Activated CD4-positive, alpha-beta T cell treated with anti-CD3 and anti-CD28 coated beads, Interleukin-2, amount 10 ng/mL, durations not matched to agents 7 days and 5 days (primary cell): ENCODE results near the gene ANKRD53. TPM values are rescaled to one million over a fixed set of nuclear protein-coding genes. Genes with fewer than 3 reads are reported as not detected.

ENCODE experiments used
- CTCF ChIA-PET: fragments of 350-600 bp; sonication (Branson Sonifier 250); formaldehyde crosslinking; loops from one replicate; lab custom pipeline; 2021; ENCODE audit warnings: antibody characterized with exemption; lab: Charles Lee
- POLR2A ChIA-PET: fragments of 350-600 bp; sonication (Branson Sonifier 250); formaldehyde crosslinking; loops from one replicate; lab custom pipeline; 2021; ENCODE audit warnings: antibody characterized with exemption; lab: Charles Lee
- DNase-seq: peaks from one replicate; pipeline ENCODE4 v3.0.0-alpha.2; 2020
- H3K27ac Mint-ChIP-seq: one replicate; pipeline ENCODE4 v1.8.0; 2021; ENCODE audit warnings: mild to moderate bottlenecking, moderate library complexity, mixed read lengths
- H3K27me3 Mint-ChIP-seq: one replicate; pipeline ENCODE4 v1.8.0; 2021; ENCODE audit warnings: mixed read lengths
- H3K36me3 Mint-ChIP-seq: one replicate; pipeline ENCODE4 v1.8.0; 2021; ENCODE audit warnings: low read depth, mixed read lengths
- H3K4me1 Mint-ChIP-seq: one replicate; pipeline ENCODE4 v1.8.0; 2021; ENCODE audit warnings: mixed read lengths
- H3K4me3 Mint-ChIP-seq: one replicate; pipeline ENCODE4 v1.8.0; 2021; ENCODE audit warnings: mild to moderate bottlenecking, moderate library complexity, mixed read lengths
- H3K9me3 Mint-ChIP-seq: one replicate; pipeline ENCODE4 v1.8.0; 2021; ENCODE audit warnings: mixed read lengths
- total RNA-seq, 2 experiments: library from RNA; stranded (reverse); gene quantifications; one replicate each; pipeline ENCODE4 v1.2.3, GENCODE V29; 2021

ANKRD53 gene
- total RNA-seq, 2 experiments from 2014 or later: 0.50 TPM; not detected in 1

- Mint-ChIP-seq H3K36me3 (no peaks in the 10 kb centered on the region), H3K27me3 (peaks cover 36% of the 10 kb centered on the region), H3K4me1 (peaks cover 7% of the 10 kb centered on the region), H3K4me3 (no peak overlapping the region), H3K9me3 (no peaks in the 10 kb centered on the region), H3K27ac (no peak overlapping the region)
- POLR2A ChIA-PET: no interaction called here
- DNase-seq: no peak
- CTCF ChIA-PET: interaction anchor here (0.5 to 3.1 kb wide), 8 partner anchors 9 to 94 kb away, joined by 3 to 15 read pairs (median 4); no protein-coding TSS in a partner anchor
These were observed 14.3 kb upstream of the ANKRD53 start for GRCh38 chr2:70964133-70964532.

- no peak overlapping the region for H3K27ac Mint-ChIP-seq
These were observed 13.6 kb upstream of the ANKRD53 start for GRCh38 chr2:70964596-70965386.

GRCh38 chr2:70965506-70965905 lies 12.9 kb upstream of the ANKRD53 start:
- POLR2A ChIA-PET: no interaction called here
- CTCF ChIA-PET: interaction anchor here (0.6 to 3.1 kb wide), 9 partner anchors 10 to 155 kb away, joined by 3 to 15 read pairs (median 5); partner anchors contain the start of gene ANKRD53

More at GRCh38 chr2:70964596-70965386, 13.6 kb upstream of the ANKRD53 start:
- H3K27me3 Mint-ChIP-seq: peaks cover 40% of the 10 kb centered on the region
- H3K36me3 Mint-ChIP-seq: no peaks in the 10 kb centered on the region
- peak; percentile 83 for DNase-seq
- H3K4me1 Mint-ChIP-seq: peaks cover 7% of the 10 kb centered on the region
- no peaks in the 10 kb centered on the region for H3K9me3 Mint-ChIP-seq
- peak overlapping the region; percentile 83 for H3K4me3 Mint-ChIP-seq
- ChIA-PET POLR2A (no interaction called here), CTCF (interaction anchor here (0.5 to 3.1 kb wide), 10 partner anchors 10 to 94 kb away, joined by 3 to 15 read pairs (median 4); partner anchors contain the start of gene ANKRD53)

GRCh38 chr2:70966681-70967080 lies 11.7 kb upstream of the ANKRD53 start:
- H3K27me3 Mint-ChIP-seq: peaks cover 52% of the 10 kb centered on the region
- peaks cover 7% of the 10 kb centered on the region for H3K4me1 Mint-ChIP-seq
- H3K4me3 Mint-ChIP-seq: no peak overlapping the region
- no peaks in the 10 kb centered on the region for H3K9me3 Mint-ChIP-seq
- H3K36me3 Mint-ChIP-seq: no peaks in the 10 kb centered on the region
- ChIA-PET CTCF (interaction anchor here (0.6 to 3.1 kb wide), 8 partner anchors 12 to 600 kb away, joined by 3 to 11 read pairs (median 4); partner anchors contain the start of gene ANKRD53), POLR2A (interaction anchor here (0.7 kb wide), 1 partner anchor 17 kb away, joined by 3 read pairs; no protein-coding TSS in a partner anchor)
- no peak overlapping the region for H3K27ac Mint-ChIP-seq
- no peak for DNase-seq

More at GRCh38 chr2:70965506-70965905, 12.9 kb upstream of the ANKRD53 start:
- Mint-ChIP-seq H3K27ac (no peak overlapping the region), H3K36me3 (no peaks in the 10 kb centered on the region), H3K4me1 (peaks cover 7% of the 10 kb centered on the region), H3K9me3 (no peaks in the 10 kb centered on the region), H3K27me3 (peaks cover 46% of the 10 kb centered on the region), H3K4me3 (peak overlapping the region; percentile 83)
- no peak for DNase-seq

- ChIA-PET CTCF (interaction anchor here (1.2 to 2.2 kb wide), 4 partner anchors 17 to 96 kb away, joined by 4 to 8 read pairs (median 6); no protein-coding TSS in a partner anchor), POLR2A (interaction anchor here (0.7 kb wide), 1 partner anchor 18 kb away, joined by 3 read pairs; no protein-coding TSS in a partner anchor)
- H3K4me1 Mint-ChIP-seq: peaks cover 7% of the 10 kb centered on the region
- H3K9me3 Mint-ChIP-seq: no peaks in the 10 kb centered on the region
- DNase-seq: no peak
- no peak overlapping the region for H3K27ac Mint-ChIP-seq
- no peaks in the 10 kb centered on the region for H3K36me3 Mint-ChIP-seq
- peaks cover 52% of the 10 kb centered on the region for H3K27me3 Mint-ChIP-seq
- no peak overlapping the region for H3K4me3 Mint-ChIP-seq
These were observed 11.2 kb upstream of the ANKRD53 start for GRCh38 chr2:70967189-70967588.

GRCh38 chr2:70974592-70974991 lies 3.8 kb upstream of the ANKRD53 start:
- H3K36me3 Mint-ChIP-seq: peaks cover 3% of the 10 kb centered on the region
- no peak overlapping the region for H3K4me3 Mint-ChIP-seq
- no peak for DNase-seq
- H3K27ac Mint-ChIP-seq: no peak overlapping the region
- H3K9me3 Mint-ChIP-seq: no peaks in the 10 kb centered on the region
- peaks cover 20% of the 10 kb centered on the region for H3K27me3 Mint-ChIP-seq
- POLR2A ChIA-PET: no interaction called here
- H3K4me1 Mint-ChIP-seq: peaks cover 17% of the 10 kb centered on the region
- CTCF ChIA-PET: interaction anchor here (1.0 to 2.1 kb wide), 4 partner anchors 10 to 185 kb away, joined by 3 to 6 read pairs (median 4); no protein-coding TSS in a partner anchor

GRCh38 chr2:70975237-70975636 lies 3.2 kb upstream of the ANKRD53 start:
- peak overlapping the region; percentile 10 for H3K27ac Mint-ChIP-seq
- peaks cover 17% of the 10 kb centered on the region for H3K4me1 Mint-ChIP-seq
- no peak for DNase-seq
- ChIA-PET POLR2A (no interaction called here), CTCF (interaction anchor here (1.2 to 2.1 kb wide), 3 partner anchors 9 to 186 kb away, joined by 3 to 6 read pairs (median 5); no protein-coding TSS in a partner anchor)
- peaks cover 3% of the 10 kb centered on the region for H3K36me3 Mint-ChIP-seq
- H3K4me3 Mint-ChIP-seq: no peak overlapping the region
- peaks cover 16% of the 10 kb centered on the region for H3K27me3 Mint-ChIP-seq
- H3K9me3 Mint-ChIP-seq: no peaks in the 10 kb centered on the region

GRCh38 chr2:70977605-70978205 lies 725 bp upstream of the ANKRD53 start:
- Mint-ChIP-seq H3K9me3 (no peaks in the 10 kb centered on the region), H3K27ac (peak overlapping the region; percentile 91), H3K36me3 (peaks cover 3% of the 10 kb centered on the region), H3K4me3 (peak overlapping the region; percentile 71), H3K27me3 (peaks cover 6% of the 10 kb centered on the region), H3K4me1 (peaks cover 17% of the 10 kb centered on the region)
- peak; percentile 26 for DNase-seq
- ChIA-PET POLR2A (no interaction called here), CTCF (interaction anchor here (0.9 to 1.5 kb wide), 3 partner anchors 12 to 30 kb away, joined by 3 to 4 read pairs (median 3); no protein-coding TSS in a partner anchor)

- Mint-ChIP-seq H3K27me3 (peaks cover 2% of the 10 kb centered on the region), H3K27ac (no peak overlapping the region), H3K36me3 (peaks cover 5% of the 10 kb centered on the region), H3K4me1 (peaks cover 17% of the 10 kb centered on the region), H3K9me3 (no peaks in the 10 kb centered on the region), H3K4me3 (no peak overlapping the region)
- CTCF ChIA-PET: interaction anchor here (0.6 to 1.5 kb wide), 2 partner anchors 14 to 275 kb away, joined by 3 to 4 read pairs; no protein-coding TSS in a partner anchor
- POLR2A ChIA-PET: no interaction called here
- no peak for DNase-seq
These were observed 704 bp downstream of the ANKRD53 start for GRCh38 chr2:70979180-70979488.

GRCh38 chr2:70979626-70980025 lies 1.2 kb downstream of the ANKRD53 start:
- ChIA-PET POLR2A (no interaction called here), CTCF (interaction anchor here (0.6 kb wide), 1 partner anchor 15 kb away, joined by 3 read pairs; no protein-coding TSS in a partner anchor)
- no peak for DNase-seq
- Mint-ChIP-seq H3K4me1 (peaks cover 21% of the 10 kb centered on the region), H3K27me3 (peaks cover 2% of the 10 kb centered on the region), H3K9me3 (no peaks in the 10 kb centered on the region), H3K4me3 (no peak overlapping the region), H3K27ac (no peak overlapping the region), H3K36me3 (peaks cover 5% of the 10 kb centered on the region)

- Mint-ChIP-seq H3K27ac (no peak overlapping the region), H3K27me3 (peaks cover 2% of the 10 kb centered on the region), H3K36me3 (peaks cover 13% of the 10 kb centered on the region), H3K4me3 (no peak overlapping the region), H3K4me1 (peaks cover 36% of the 10 kb centered on the region), H3K9me3 (no peaks in the 10 kb centered on the region)
- ChIA-PET CTCF (interaction anchor here (1.5 kb wide), 1 partner anchor 20 kb away, joined by 6 read pairs; no protein-coding TSS in a partner anchor), POLR2A (no interaction called here)
- no peak for DNase-seq
These were observed 3.0 kb downstream of the ANKRD53 start for GRCh38 chr2:70981421-70981820.
